Sigmoid colon (tissue), 4 donors: ENCODE data around the gene SOBP.

Experiments used
- POLR2AphosphoS5 ChIP-seq, 4 donors: sonication (generic); formaldehyde crosslinking; IDR thresholded peaks; one replicate each; pipeline ENCODE4 v1.6.1; 2017; ENCODE audit warnings: antibody characterized with exemption in 4 of 4
- TF ChIP-seq, protein P1 (sequence below), 4 experiments: fragments of 450-650 bp in 3 of 4; fragments of 200-600 bp in 1 of 4; IDR thresholded peaks; one replicate each; pipeline ENCODE4 v1.5.1; 2016 to 2019; ENCODE audit warnings: antibody characterized with exemption in 4 of 4, mild to moderate bottlenecking in 3 of 4, moderate library complexity in 2 of 4

GRCh38 chr6:107473660-107474059 lies 16.3 kb upstream of the SOBP start:
- no peak for TF ChIP-seq POLR2AphosphoS5 (IDR thresholded peaks at IDR 0.05)
- TF ChIP-seq, protein P1, sequence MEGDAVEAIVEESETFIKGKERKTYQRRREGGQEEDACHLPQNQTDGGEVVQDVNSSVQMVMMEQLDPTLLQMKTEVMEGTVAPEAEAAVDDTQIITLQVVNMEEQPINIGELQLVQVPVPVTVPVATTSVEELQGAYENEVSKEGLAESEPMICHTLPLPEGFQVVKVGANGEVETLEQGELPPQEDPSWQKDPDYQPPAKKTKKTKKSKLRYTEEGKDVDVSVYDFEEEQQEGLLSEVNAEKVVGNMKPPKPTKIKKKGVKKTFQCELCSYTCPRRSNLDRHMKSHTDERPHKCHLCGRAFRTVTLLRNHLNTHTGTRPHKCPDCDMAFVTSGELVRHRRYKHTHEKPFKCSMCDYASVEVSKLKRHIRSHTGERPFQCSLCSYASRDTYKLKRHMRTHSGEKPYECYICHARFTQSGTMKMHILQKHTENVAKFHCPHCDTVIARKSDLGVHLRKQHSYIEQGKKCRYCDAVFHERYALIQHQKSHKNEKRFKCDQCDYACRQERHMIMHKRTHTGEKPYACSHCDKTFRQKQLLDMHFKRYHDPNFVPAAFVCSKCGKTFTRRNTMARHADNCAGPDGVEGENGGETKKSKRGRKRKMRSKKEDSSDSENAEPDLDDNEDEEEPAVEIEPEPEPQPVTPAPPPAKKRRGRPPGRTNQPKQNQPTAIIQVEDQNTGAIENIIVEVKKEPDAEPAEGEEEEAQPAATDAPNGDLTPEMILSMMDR (IDR thresholded peaks at IDR 0.05) = no peak
